HG03469 (cell line): Measurements from ENCODE around the gene AGMO.

Experiments
- ATAC-seq: cut with Tn5 transposase; IDR thresholded peaks from one replicate; pipeline ENCODE4 v1.9.1; 2021; ENCODE audit warnings: mild to moderate bottlenecking, moderate library complexity, moderate number of reproducible peaks; ENCODE audit not compliant: unreplicated experiment

The AGMO gene

GRCh38 chr7:15561835-15562234 is at the start of gene AGMO:
Gene AGMO, minus strand, starts transcription at chr7:15562015.
- ATAC-seq: no peak

GRCh38 chr7:15610503-15610902 is 48.7 kb upstream of the AGMO start:
- no peak for ATAC-seq

- ATAC-seq: no peak
These were observed 47.5 kb upstream of the AGMO start for GRCh38 chr7:15609287-15609686.

- ATAC-seq: no peak
These were observed 45.9 kb upstream of the AGMO start for GRCh38 chr7:15607529-15608210.

- ATAC-seq: no peak
These were observed 44.7 kb upstream of the AGMO start for GRCh38 chr7:15606561-15606960.

GRCh38 chr7:15604166-15604565 is 42.4 kb upstream of the AGMO start:
- ATAC-seq: no peak

GRCh38 chr7:15603124-15603523 is 41.3 kb upstream of the AGMO start:
- ATAC-seq: no peak

- no peak for ATAC-seq
These were observed 40.4 kb upstream of the AGMO start for GRCh38 chr7:15602236-15602635.

- no peak for ATAC-seq
These were observed 39.4 kb upstream of the AGMO start for GRCh38 chr7:15601175-15601574.

GRCh38 chr7:15600298-15600697 is 38.5 kb upstream of the AGMO start:
- no peak for ATAC-seq

GRCh38 chr7:15594461-15594860 is 32.6 kb upstream of the AGMO start:
- no peak for ATAC-seq

GRCh38 chr7:15593382-15593781 is 31.6 kb upstream of the AGMO start:
- ATAC-seq: no peak

- ATAC-seq: no peak
These were observed 24.5 kb upstream of the AGMO start for GRCh38 chr7:15586266-15586665.

- no peak for ATAC-seq
These were observed 22.8 kb upstream of the AGMO start for GRCh38 chr7:15584575-15584974.

GRCh38 chr7:15582773-15583172 is 21.0 kb upstream of the AGMO start:
- ATAC-seq: no peak

- no peak for ATAC-seq
These were observed 19.6 kb upstream of the AGMO start for GRCh38 chr7:15581352-15581951.

GRCh38 chr7:15580604-15581351 is 19.0 kb upstream of the AGMO start:
- no peak for ATAC-seq

GRCh38 chr7:15577600-15577999 is 15.8 kb upstream of the AGMO start:
- no peak for ATAC-seq

GRCh38 chr7:15571301-15571878 is 9.6 kb upstream of the AGMO start:
- ATAC-seq: no peak

GRCh38 chr7:15567652-15568051 is 5.8 kb upstream of the AGMO start:
- no peak for ATAC-seq

- ATAC-seq: no peak
These were observed 5.2 kb upstream of the AGMO start for GRCh38 chr7:15567036-15567435.

- no peak for ATAC-seq
These were observed 4.7 kb upstream of the AGMO start for GRCh38 chr7:15566476-15566875.
